BLaER1 treated with 17β-estradiol and CSF1 and Interleukin-3, amounts not matched to agents 10 nM and 100 nM (cell line): Measurements from ENCODE around the gene MYO18A.

ENCODE experiments used
- H3K27ac ChIP-seq, 11 experiments: shearing (Covaris generic); formaldehyde crosslinking; 2 replicates each; pipeline ENCODE4 v1.8.1; 2022
- H3K27me3 ChIP-seq, 11 experiments: shearing (Covaris generic); formaldehyde crosslinking; 2 replicates each; pipeline ENCODE4 v1.8.1; 2022
- H3K36me3 ChIP-seq, 11 experiments: shearing (Covaris generic); formaldehyde crosslinking; 2 replicates each; pipeline ENCODE4 v1.8.1; 2022
- H3K4me1 ChIP-seq, 10 experiments: shearing (Covaris generic); formaldehyde crosslinking; 2 replicates each; pipeline ENCODE4 v1.8.1; 2022
- H3K4me2 ChIP-seq, 11 experiments: shearing (Covaris generic); formaldehyde crosslinking; 2 replicates each; pipeline ENCODE4 v1.8.1; 2022
- H3K4me3 ChIP-seq, 10 experiments: shearing (Covaris generic); formaldehyde crosslinking; 2 replicates each; pipeline ENCODE4 v1.8.1; 2022
- H3K9ac ChIP-seq, 11 experiments: shearing (Covaris generic); formaldehyde crosslinking; 2 replicates each; pipeline ENCODE4 v1.8.1; 2022
- H3K9me3 ChIP-seq, 11 experiments: shearing (Covaris generic); formaldehyde crosslinking; replicated peaks in 1 of 11; 2 replicates each; pipeline ENCODE4 v1.8.1; 2022
- H4K20me1 ChIP-seq, 11 experiments: shearing (Covaris generic); formaldehyde crosslinking; 2 replicates each; pipeline ENCODE4 v1.8.1; 2022
- Cebpa-rat ChIP-seq, 11 experiments: shearing (Covaris generic); IDR thresholded peaks; 2 replicates each; pipeline ENCODE4 v1.8.1; 2022

MYO18A gene

GRCh38 chr17:29073520-29073919 is 106.7 kb downstream of the MYO18A start:
- H3K9ac ChIP-seq = no peak overlapping the region
- H3K27me3 ChIP-seq = no peaks in the 10 kb centered on the region
- TF ChIP-seq Cebpa-rat (IDR thresholded peaks at IDR 0.05) = no peak
- H3K27ac ChIP-seq = no peak overlapping the region
- H3K36me3 ChIP-seq = peaks cover 12 to 52% (median 43%) of the 10 kb centered on the region in 11 experiments
- H3K9me3 ChIP-seq = no peaks in the 10 kb centered on the region
- no peak overlapping the region for H3K4me3 ChIP-seq
- peaks cover 0 to 53% (median 18%) of the 10 kb centered on the region in 11 experiments; a peak in 12 of 22 replicates for H4K20me1 ChIP-seq
- H3K4me2 ChIP-seq = 0 out of 22 replicates have a peak overlapping the region, but pooled peaks of 1 of the 11 experiments have one; percentile 3
- peaks cover 19 to 57% (median 45%) of the 10 kb centered on the region in 10 experiments for H3K4me1 ChIP-seq

- Histone ChIP-seq H3K4me1 (peaks cover 19 to 54% (median 40%) of the 10 kb centered on the region in 10 experiments), H4K20me1 (peaks cover 0 to 48% (median 15%) of the 10 kb centered on the region in 11 experiments; a peak in 12 of 22 replicates), H3K36me3 (peaks cover 10 to 47% (median 38%) of the 10 kb centered on the region in 11 experiments), H3K9me3 (no peaks in the 10 kb centered on the region), H3K9ac (no peak overlapping the region; a peak in 1 of 22 replicates), H3K27me3 (no peaks in the 10 kb centered on the region), H3K27ac (no peak overlapping the region), H3K4me3 (no peak overlapping the region), H3K4me2 (0 out of 22 replicates have a peak overlapping the region, but pooled peaks of 1 of the 11 experiments have one; percentile 3)
- no peak for TF ChIP-seq Cebpa-rat (IDR thresholded peaks at IDR 0.05)
Observed at GRCh38 chr17:29073045-29073444, 107.2 kb downstream of the MYO18A start.

- Histone ChIP-seq H3K4me1 (peaks cover 16 to 54% (median 38%) of the 10 kb centered on the region in 10 experiments), H3K27me3 (no peaks in the 10 kb centered on the region), H4K20me1 (peaks cover 0 to 34% (median 6%) of the 10 kb centered on the region in 11 experiments; a peak in 10 of 22 replicates), H3K36me3 (peaks cover 0 to 30% (median 21%) of the 10 kb centered on the region in 11 experiments; a peak in 17 of 22 replicates), H3K4me3 (no peak overlapping the region), H3K4me2 (peak overlapping the region; percentile 50 to 84 (median 75); a peak in 18 of 22 replicates), H3K9me3 (no peaks in the 10 kb centered on the region), H3K9ac (no peak overlapping the region), H3K27ac (no peak overlapping the region)
- no peak for TF ChIP-seq Cebpa-rat (IDR thresholded peaks at IDR 0.05)
Observed at GRCh38 chr17:29071303-29071702, 108.9 kb downstream of the MYO18A start.

- H3K4me2 ChIP-seq = peak overlapping the region; percentile 50 to 84 (median 75); a peak in 21 of 22 replicates
- peaks cover 16 to 59% (median 41%) of the 10 kb centered on the region in 10 experiments for H3K4me1 ChIP-seq
- TF ChIP-seq Cebpa-rat (IDR thresholded peaks at IDR 0.05) = no peak
- H4K20me1 ChIP-seq = peaks cover 0 to 31% (median 6%) of the 10 kb centered on the region in 11 experiments; a peak in 10 of 22 replicates
- H3K9ac ChIP-seq = no peak overlapping the region
- H3K9me3 ChIP-seq = no peaks in the 10 kb centered on the region
- H3K27me3 ChIP-seq = no peaks in the 10 kb centered on the region
- no peak overlapping the region for H3K27ac ChIP-seq
- peaks cover 0 to 25% (median 16%) of the 10 kb centered on the region in 11 experiments; a peak in 15 of 22 replicates for H3K36me3 ChIP-seq
- no peak overlapping the region for H3K4me3 ChIP-seq
Observed at GRCh38 chr17:29070781-29071180, 109.4 kb downstream of the MYO18A start.

GRCh38 chr17:29070308-29070707 is 109.9 kb downstream of the MYO18A start:
- H3K4me3 ChIP-seq = no peak overlapping the region
- peak overlapping the region; percentile 50 to 84 (median 75) for H3K4me2 ChIP-seq
- H3K4me1 ChIP-seq = peaks cover 17 to 63% (median 43%) of the 10 kb centered on the region in 10 experiments
- no peaks in the 10 kb centered on the region for H3K27me3 ChIP-seq
- peaks cover 0 to 28% (median 3%) of the 10 kb centered on the region in 11 experiments; a peak in 10 of 22 replicates for H4K20me1 ChIP-seq
- no peak for TF ChIP-seq Cebpa-rat (IDR thresholded peaks at IDR 0.05)
- no peaks in the 10 kb centered on the region for H3K9me3 ChIP-seq
- H3K9ac ChIP-seq = no peak overlapping the region; a peak in 1 of 22 replicates
- peak overlapping the region in 4 of 11 experiments; percentile 3 to 32 (median 12); a peak in 5 of 22 replicates for H3K27ac ChIP-seq
- H3K36me3 ChIP-seq = peaks cover 0 to 20% (median 11%) of the 10 kb centered on the region in 11 experiments; a peak in 12 of 22 replicates

GRCh38 chr17:29069526-29070041 is 110.6 kb downstream of the MYO18A start:
- Histone ChIP-seq H3K4me2 (peak overlapping the region; percentile 50 to 84 (median 75)), H3K27ac (peak overlapping the region in 5 of 11 experiments; percentile 17 to 63 (median 43); a peak in 10 of 22 replicates), H3K9me3 (no peaks in the 10 kb centered on the region), H3K27me3 (no peaks in the 10 kb centered on the region), H4K20me1 (peaks cover 0 to 21% (median 0%) of the 10 kb centered on the region in 11 experiments; a peak in 7 of 22 replicates), H3K4me1 (peaks cover 23 to 69% (median 43%) of the 10 kb centered on the region in 10 experiments), H3K9ac (peak overlapping the region in 1 of 11 experiments; percentile 23; a peak in 2 of 22 replicates), H3K4me3 (no peak overlapping the region), H3K36me3 (peaks cover 0 to 13% (median 4%) of the 10 kb centered on the region in 11 experiments; a peak in 10 of 22 replicates)
- TF ChIP-seq Cebpa-rat (IDR thresholded peaks at IDR 0.05) = no peak

GRCh38 chr17:29068818-29069217 is 111.4 kb downstream of the MYO18A start:
- H3K4me2 ChIP-seq = peak overlapping the region in 1 of 11 experiments; percentile 51; a peak in 1 of 22 replicates
- no peak for TF ChIP-seq Cebpa-rat (IDR thresholded peaks at IDR 0.05)
- no peaks in the 10 kb centered on the region for H3K27me3 ChIP-seq
- peaks cover 0 to 15% (median 0%) of the 10 kb centered on the region in 11 experiments; a peak in 5 of 22 replicates for H4K20me1 ChIP-seq
- H3K27ac ChIP-seq = no peak overlapping the region
- H3K4me3 ChIP-seq = no peak overlapping the region
- H3K9ac ChIP-seq = no peak overlapping the region
- H3K36me3 ChIP-seq = peaks cover 0 to 5% (median 0%) of the 10 kb centered on the region in 11 experiments; a peak in 2 of 22 replicates
- H3K4me1 ChIP-seq = peaks cover 30 to 76% (median 50%) of the 10 kb centered on the region in 10 experiments
- H3K9me3 ChIP-seq = no peaks in the 10 kb centered on the region

DNA sequence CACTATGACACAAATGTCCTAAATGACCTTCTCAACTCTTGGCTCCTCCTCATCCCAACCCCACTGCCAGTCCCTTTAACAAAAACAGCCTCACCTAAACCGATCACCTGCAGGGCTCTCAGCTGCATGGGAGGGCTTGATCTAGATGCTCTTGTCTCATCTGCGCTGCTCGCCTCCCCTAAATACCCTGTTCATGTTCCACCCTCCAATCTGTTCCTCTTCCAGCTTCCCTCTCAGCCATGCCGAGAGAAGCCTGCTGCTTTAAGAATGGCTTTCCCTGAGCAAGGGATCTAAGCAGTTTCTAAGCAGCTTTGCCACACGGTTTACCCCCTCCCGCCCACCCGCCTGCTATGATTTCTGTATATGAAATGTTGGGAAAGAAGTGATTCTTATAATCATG is 113.6 kb downstream of the MYO18A start:
- Histone ChIP-seq H3K9me3 (no peaks in the 10 kb centered on the region), H3K9ac (no peak overlapping the region), H4K20me1 (peaks cover 0 to 5% (median 0%) of the 10 kb centered on the region in 11 experiments; a peak in 1 of 22 replicates), H3K4me2 (peak overlapping the region in 1 of 11 experiments; percentile 38; a peak in 2 of 22 replicates), H3K27ac (no peak overlapping the region), H3K4me1 (peaks cover 37 to 79% (median 44%) of the 10 kb centered on the region in 10 experiments), H3K36me3 (no peaks in the 10 kb centered on the region), H3K27me3 (no peaks in the 10 kb centered on the region), H3K4me3 (no peak overlapping the region)
- TF ChIP-seq Cebpa-rat (IDR thresholded peaks at IDR 0.05) = no peak

GRCh38 chr17:29066047-29066446 is 114.2 kb downstream of the MYO18A start:
- Histone ChIP-seq H3K27ac (no peak overlapping the region), H3K4me3 (no peak overlapping the region), H3K9ac (no peak overlapping the region), H3K36me3 (no peaks in the 10 kb centered on the region), H3K4me2 (peak overlapping the region in 2 of 11 experiments; percentile 3 to 38; a peak in 3 of 22 replicates), H3K4me1 (peaks cover 37 to 79% (median 46%) of the 10 kb centered on the region in 10 experiments), H3K27me3 (no peaks in the 10 kb centered on the region), H4K20me1 (peaks cover 0 to 3% (median 0%) of the 10 kb centered on the region in 11 experiments; a peak in 1 of 22 replicates), H3K9me3 (no peaks in the 10 kb centered on the region)
- no peak for TF ChIP-seq Cebpa-rat (IDR thresholded peaks at IDR 0.05)
